ENCODE data around the gene NPBWR2.

Gene NPBWR2

GRCh38 chr20:64062276-64062595, 45.1 kb downstream of the NPBWR2 start:
- DNase-seq (ENCODE audit: low read depth in 2 of 2, low spot score in 1 of 2), result no peak

GRCh38 chr20:64058536-64058935, 48.8 kb downstream of the NPBWR2 start:
- no peak for DNase-seq (ENCODE audit: low read depth in 2 of 2, low spot score in 1 of 2)

DNA sequence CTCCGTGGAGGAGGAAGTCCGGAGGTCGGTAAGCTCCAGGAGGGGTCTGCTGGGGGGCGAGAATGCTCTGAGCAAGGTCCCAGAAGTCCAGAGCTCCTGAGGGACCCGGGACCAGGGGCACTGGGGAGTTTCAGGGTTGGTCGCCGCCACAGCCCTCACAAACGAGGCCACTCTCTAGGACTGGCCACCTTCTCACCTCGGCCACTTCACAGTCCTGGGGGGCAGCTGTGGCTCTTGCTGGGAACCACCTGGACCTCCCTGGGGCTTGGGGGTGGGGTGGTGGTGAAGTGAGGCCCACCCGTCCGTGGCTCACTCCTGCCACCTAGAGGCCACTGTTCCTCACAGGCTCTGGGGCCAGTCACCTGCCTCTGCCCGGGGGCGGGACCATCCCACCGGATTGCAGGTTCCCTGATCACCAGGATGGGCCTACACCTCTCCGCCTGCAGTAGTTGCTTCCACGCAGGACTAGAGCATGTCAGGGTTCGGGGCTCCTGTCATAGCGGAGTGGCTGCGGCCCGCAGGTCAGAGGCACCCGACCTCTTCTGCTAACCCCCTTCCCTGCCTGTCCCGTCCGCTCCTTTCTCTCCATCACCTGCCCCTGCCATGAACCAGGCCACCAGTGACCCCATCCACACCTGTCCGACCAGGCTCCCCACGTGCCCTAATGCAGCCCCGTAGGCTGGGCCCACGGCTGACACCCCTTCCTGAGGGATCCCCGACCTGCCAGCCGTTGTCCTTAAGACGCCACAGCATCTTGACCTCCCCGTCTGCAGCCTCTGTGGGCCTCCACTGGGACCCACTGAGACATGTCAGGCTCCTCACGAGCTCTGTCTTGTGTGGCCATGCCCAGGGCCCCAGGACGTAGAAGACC, 49.5 kb downstream of the NPBWR2 start:
- DNase-seq (ENCODE audit: low read depth in 2 of 2, low spot score in 1 of 2), result peak; percentile 56 to 63

DNA sequence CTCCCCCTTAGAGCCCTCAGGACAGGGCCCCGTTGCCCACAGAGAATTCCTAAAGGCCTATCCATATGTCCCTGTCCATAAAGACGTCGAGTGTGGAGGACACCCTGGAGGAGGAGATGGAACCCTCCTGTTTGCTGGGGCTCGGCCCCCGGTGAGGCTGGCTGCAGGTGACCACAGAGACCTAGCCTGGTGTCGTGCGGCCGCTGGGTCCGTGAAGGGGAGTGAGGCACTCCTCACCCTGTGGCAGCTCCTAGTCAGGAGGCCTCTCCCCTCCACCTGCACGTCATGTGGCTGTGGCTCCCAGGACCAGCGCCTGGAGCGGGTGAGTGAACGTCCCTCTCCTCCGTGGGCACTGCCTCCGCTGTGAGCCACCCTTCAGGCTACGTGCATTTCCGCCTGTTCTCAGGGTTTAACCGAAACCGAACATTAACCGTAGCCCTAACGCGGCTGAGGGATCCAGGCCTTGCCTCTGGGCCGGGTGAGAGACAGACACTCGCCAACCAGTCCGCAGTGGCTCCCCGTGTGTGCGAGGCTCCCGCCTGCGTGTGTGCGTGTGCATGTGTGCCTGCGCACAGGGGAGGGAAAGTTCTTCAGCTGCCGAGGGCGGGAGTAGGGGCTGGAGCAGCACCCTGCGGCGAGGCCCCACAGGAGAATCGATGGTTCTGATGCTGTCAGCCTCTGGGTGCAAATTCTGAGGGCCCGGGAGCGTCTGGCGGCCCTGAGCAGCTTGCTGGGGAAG, 50.3 kb downstream of the NPBWR2 start:
- no peak for DNase-seq (ENCODE audit: low read depth in 2 of 2, low spot score in 1 of 2)

- no peak for DNase-seq (ENCODE audit: low read depth in 2 of 2, low spot score in 1 of 2)
Observed at GRCh38 chr20:64056639-64056888, 50.8 kb downstream of the NPBWR2 start.

GRCh38 chr20:64055893-64056638, 51.3 kb downstream of the NPBWR2 start:
- DNase-seq (ENCODE audit: low read depth in 2 of 2, low spot score in 1 of 2), result no peak

DNA sequence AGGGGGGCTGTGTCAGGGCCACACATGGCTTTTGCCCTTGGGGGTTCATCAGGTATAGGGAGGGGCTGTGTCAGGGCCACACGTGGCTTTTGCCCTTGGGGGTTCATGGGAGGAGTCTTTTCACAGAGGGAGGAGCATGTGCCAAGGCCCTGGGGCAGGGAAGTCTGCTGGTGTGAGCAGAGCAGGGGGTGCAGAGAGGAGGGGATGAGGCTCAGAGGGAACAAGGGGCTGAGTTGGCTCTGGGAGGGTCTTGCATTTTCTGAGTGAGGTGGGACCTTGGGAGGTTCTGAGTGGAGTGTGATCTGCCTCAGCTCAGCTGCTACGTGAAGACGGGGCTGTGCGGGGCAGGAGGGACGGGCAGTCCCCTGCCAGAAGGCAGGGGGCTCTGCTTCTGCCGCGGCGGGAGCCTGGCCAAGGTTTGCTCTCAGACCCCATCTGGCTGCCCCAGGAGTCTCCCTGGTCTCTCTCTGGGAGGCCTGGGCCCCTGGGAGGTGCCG, 51.9 kb downstream of the NPBWR2 start:
- DNase-seq (ENCODE audit: low read depth in 2 of 2, low spot score in 1 of 2), result no peak

DNA sequence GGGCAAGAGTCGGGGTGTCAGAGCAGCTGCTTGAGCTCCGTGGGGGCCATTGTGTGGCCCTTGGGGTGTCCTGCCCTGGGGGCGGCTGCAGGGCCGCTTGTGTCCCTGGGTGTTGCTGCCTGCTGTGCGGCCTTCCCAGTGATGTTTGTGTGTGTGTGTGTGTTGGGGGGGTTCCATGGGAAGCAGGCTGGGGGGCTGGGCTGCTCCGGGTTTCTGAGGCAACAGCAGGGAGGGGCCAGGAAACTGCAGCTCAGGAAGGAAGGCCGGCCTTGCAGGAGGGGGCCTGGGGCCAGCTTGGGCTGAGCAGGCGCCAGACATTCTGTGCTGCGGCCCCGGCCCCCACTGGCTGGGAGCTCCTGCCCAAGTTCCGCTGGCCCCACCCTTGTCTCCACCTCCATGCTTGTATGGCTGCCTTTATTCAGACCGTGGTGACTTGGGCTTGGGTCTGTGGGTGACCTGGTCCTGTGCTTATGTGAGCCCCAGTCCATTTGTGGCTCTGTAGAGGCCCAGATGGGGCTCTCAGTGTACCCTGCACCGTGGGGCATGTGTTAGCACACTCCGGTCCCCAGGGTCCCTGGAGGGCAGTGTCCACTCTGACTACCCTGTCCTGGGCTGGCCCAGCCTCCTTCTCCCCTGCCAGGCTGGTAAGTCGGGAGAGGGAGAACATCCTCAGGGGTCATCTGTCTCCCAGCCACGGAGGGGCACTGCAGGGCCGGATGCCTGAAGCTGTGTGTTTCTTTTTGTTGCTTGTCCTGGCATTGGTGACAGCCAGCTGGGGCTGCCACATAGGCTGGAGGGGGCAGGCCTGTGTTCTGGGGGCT, 53.3 kb downstream of the NPBWR2 start:
- no peak for DNase-seq (ENCODE audit: low read depth in 2 of 2, low spot score in 1 of 2)
